Placental epithelial cell (primary cell): ENCODE data around the gene ZNF680. TPM values are rescaled to one million over a fixed set of nuclear protein-coding genes. Genes with fewer than 3 reads are reported as not detected.

Experiments used
- total RNA-seq: library from RNA; depleted of rRNA; stranded (reverse); fragments of >200 nt; gene quantifications from 2 replicates; pipeline ENCODE4 v1.2.3, GENCODE V29; 2012

The ZNF680 gene
- total RNA-seq: 7.7 and 11.4 TPM in 2 replicates

DNA sequence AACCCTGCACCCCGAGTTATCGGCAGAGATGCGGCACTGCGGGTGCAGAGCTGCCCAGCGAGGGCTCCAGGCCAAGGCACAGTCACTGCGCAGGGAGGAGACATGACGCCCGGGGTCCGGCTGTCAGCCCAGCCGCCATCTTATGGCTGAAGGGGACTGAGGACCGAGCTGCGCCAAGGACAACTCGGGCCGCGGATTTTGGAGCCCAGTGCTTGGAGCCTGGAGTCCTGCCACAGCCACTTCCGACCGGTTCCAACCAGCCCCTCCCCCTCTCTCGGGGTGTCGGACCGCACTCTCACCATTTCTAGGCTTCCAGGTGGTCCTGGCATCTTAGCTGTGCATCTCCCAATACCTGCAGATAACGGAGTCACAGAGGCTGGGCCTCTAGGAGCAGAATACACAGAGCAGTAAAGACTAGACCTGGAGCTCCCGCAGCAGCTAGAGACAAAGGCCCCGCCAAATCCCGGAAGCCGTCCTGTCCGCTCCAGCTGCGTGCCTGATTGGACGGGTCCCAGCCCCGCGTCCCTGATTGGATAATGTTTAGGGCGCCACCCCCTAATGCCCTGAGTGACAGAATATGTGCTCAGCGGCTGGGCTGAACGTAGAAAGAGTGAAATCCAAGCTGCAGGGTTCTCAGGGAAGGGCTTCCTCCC, at the start of gene ZNF680:
Gene ZNF680 (minus strand): TSS at position 446 of the 653 bp plus-strand sequence. CDS start 117 bp downstream, at position 329.

Other genes starting within 250 kb of the ZNF680 start
- gene ZNF736, start 249.1 kb downstream of the ZNF680 start, total RNA-seq: 6.6 and 14.9 TPM in 2 replicates
- 5.2 and 5.9 TPM in 2 replicates for gene ZNF107, start 103.1 kb upstream of the ZNF680 start, total RNA-seq
- gene ZNF138, start 231.4 kb upstream of the ZNF680 start, total RNA-seq: 2.8 and 4.3 TPM in 2 replicates